NCI-H187 treated with DMSO at 0.1 percent for 48 hours (cell line): ENCODE data around the gene CEBPE.

ENCODE experiments used
- DNase-seq: peaks from one replicate; lab custom pipeline; 2025; lab: John Stamatoyannopoulos, UW

CEBPE gene

GRCh38 chr14:23076785-23077408 lies 42.2 kb downstream of the CEBPE start:
- no peak for DNase-seq

- no peak for DNase-seq
These were observed 44.1 kb downstream of the CEBPE start for GRCh38 chr14:23074906-23075305.

DNA sequence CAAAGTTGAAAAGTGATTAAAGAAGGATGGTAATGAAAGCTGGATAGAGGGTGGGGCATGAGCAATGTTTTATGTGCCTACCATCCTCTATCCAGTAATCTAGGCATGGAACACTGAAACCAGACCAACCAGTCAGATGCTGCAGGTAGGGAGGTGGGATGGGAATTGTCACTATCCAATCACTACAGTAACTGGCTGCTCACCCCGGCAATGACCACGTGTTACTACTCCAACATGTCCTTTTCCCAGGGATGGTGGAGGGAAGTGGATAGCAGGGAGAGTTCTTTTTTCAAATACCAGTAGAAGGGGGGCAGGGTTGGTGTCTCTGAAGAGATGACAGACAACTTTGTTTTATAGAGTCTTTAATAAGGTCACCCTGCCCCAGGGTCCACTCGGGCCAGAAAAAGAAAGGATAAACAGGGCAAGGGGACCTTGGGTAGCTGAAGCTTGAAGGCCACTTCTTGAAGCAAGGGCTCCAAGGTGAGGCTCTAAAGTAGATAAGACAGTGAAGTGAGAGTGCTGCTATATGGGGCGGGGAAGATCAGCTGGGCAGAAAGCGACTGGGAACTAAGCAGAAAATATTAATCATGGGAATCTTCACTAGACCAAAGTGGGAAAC lies 47.0 kb downstream of the CEBPE start:
- no peak for DNase-seq

- no peak for DNase-seq
These were observed 47.7 kb downstream of the CEBPE start for GRCh38 chr14:23071244-23071920.

DNA sequence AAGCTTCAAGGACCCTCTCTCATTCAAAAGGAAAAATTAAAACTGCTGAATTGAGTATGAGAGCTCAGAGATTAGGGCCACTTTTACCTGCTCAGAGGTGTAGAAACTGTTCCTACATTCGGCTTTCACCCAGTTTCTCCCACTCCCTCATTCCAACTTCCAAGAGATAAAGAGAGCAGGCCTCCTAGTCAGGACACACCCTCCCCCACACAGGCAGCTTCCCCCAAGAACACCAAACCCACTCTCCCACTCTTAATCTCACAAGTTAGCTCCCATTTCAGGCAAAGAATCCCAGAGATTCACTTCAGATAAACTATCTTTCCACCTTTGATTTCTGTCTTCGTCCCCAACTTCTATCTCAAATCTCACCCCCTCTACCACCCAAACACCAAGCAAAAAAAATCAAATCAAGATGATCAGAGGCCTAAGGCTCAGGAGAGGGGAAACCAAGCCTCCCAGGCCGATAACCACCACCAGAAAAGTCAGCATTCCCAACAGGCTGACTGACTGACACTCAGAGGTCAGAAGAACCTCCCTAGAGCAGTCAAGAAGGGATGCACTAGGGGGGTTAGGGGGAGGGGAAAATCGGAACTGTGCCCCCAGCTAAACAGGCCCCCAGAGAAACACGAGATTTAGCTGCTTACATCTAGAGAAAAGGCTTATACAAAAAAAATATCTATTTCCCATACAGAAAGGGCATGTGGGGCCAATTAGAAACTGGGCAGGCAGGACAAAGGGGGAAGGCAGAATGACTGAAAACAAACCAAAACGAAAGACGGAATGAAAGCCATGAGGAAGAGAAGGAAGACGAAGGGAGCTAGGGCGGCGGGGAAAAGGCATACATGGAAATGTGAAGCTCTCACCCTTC lies 48.6 kb downstream of the CEBPE start:
- DNase-seq, result no peak

GRCh38 chr14:23069413-23069806 lies 49.6 kb downstream of the CEBPE start:
- DNase-seq, result no peak

GRCh38 chr14:23068789-23069412 lies 50.2 kb downstream of the CEBPE start:
- no peak for DNase-seq

- no peak for DNase-seq
These were observed 50.9 kb downstream of the CEBPE start for GRCh38 chr14:23067847-23068788.
